Measurements from ENCODE around the gene AP3B1. TPM values are rescaled to one million over a fixed set of nuclear protein-coding genes. Genes with fewer than 3 reads are reported as not detected.

The AP3B1 gene
- polyA plus RNA-seq, 3 donors = 20.3 to 39.8 (median 24.9) TPM

GRCh38 chr5:77960305-77960704 lies 334.2 kb downstream of the AP3B1 start:
- Histone ChIP-seq H4K20me1 (ENCODE audit: insufficient read depth, low read length) (no peaks in the 10 kb centered on the region), H3K79me2 (ENCODE audit: insufficient read depth, low read length) (no peaks in the 10 kb centered on the region), H2AFZ (ENCODE audit: insufficient read depth, low read depth, low read length, poor library complexity, severe bottlenecking) (no peak overlapping the region), H3K27ac (ENCODE audit: low read depth in 1 of 2, low read length in 2 of 2) (no peak overlapping the region), H3K36me3 (replicated peaks in 1 of 2; ENCODE audit: control insufficient read depth in 1 of 2, insufficient read depth in 2 of 2, low read length in 2 of 2) (no peaks in the 10 kb centered on the region), H3K4me3 (replicated peaks in 1 of 3; ENCODE audit: low read depth in 2 of 3, low read length in 3 of 3) (no peak overlapping the region), H3K27me3 (ENCODE audit: control insufficient read depth in 2 of 2, insufficient read depth in 2 of 2, low read length in 2 of 2) (peaks cover 60 to 70% of the 10 kb centered on the region in 2 donors), H3K4me2 (replicated peaks; ENCODE audit: extremely low read depth, low read length, poor library complexity, severe bottlenecking) (no peak overlapping the region), H3K9ac (ENCODE audit: insufficient read depth, low read length, poor library complexity, severe bottlenecking) (no peak overlapping the region), H3K9me3 (replicated peaks in 1 of 2; ENCODE audit: control insufficient read depth in 1 of 2, insufficient read depth in 1 of 2, low read length in 2 of 2) (peaks cover 0 to 8% of the 10 kb centered on the region in 2 donors), H3K4me1 (ENCODE audit: control insufficient read depth in 1 of 2, insufficient read depth in 2 of 2, low read length in 2 of 2) (peaks cover 3 to 15% of the 10 kb centered on the region in 2 donors)
- intact Hi-C loops (cut with micrococcal nuclease) = no loop called here
- WGBS (ENCODE audit: insufficient coverage) = no CpG with 5 or more reads among the region's 1 CpG
- Mint-ChIP-seq H3K27me3 (ENCODE audit: low read depth in 3 of 3) (peaks cover 58 to 76% (median 70%) of the 10 kb centered on the region in 3 donors), H3K36me3 (peaks cover 0 to 1% of the 10 kb centered on the region in 2 donors), H3K9me3 (peaks cover 0 to 11% (median 8%) of the 10 kb centered on the region in 7 donors), H3K4me3 (peak overlapping the region in 1 of 2 donors; percentile 83), H3K4me1 (peaks cover 12% of the 10 kb centered on the region), H3K27ac (no peak overlapping the region)
- TF ChIP-seq CTCF (IDR thresholded peaks at IDR 0.05) = no peak
- DNase-seq = no peak

GRCh38 chr5:77958642-77959330 lies 335.7 kb downstream of the AP3B1 start:
- intact Hi-C loops (cut with micrococcal nuclease) = no loop called here
- H3K27me3 ChIP-seq (ENCODE audit: control insufficient read depth in 2 of 2, insufficient read depth in 2 of 2, low read length in 2 of 2) = peaks cover 57 to 65% of the 10 kb centered on the region in 2 donors
- H3K4me1 Mint-ChIP-seq = peaks cover 12% of the 10 kb centered on the region
- peak overlapping the region; percentile 47 for H3K4me2 ChIP-seq (replicated peaks; ENCODE audit: extremely low read depth, low read length, poor library complexity, severe bottlenecking)
- no peak for DNase-seq
- peak overlapping the region in 1 of 2 donors; percentile 83 for H3K4me3 Mint-ChIP-seq
- H3K4me3 ChIP-seq (replicated peaks in 1 of 3; ENCODE audit: low read depth in 2 of 3, low read length in 3 of 3) = no peak overlapping the region
- TF ChIP-seq CTCF (IDR thresholded peaks at IDR 0.05) = no peak
- no peak overlapping the region for H3K27ac Mint-ChIP-seq
- peaks cover 0 to 1% of the 10 kb centered on the region in 2 donors for H3K36me3 Mint-ChIP-seq
- H3K36me3 ChIP-seq (replicated peaks in 1 of 2; ENCODE audit: control insufficient read depth in 1 of 2, insufficient read depth in 2 of 2, low read length in 2 of 2) = no peaks in the 10 kb centered on the region
- peaks cover 58 to 69% (median 67%) of the 10 kb centered on the region in 3 donors for H3K27me3 Mint-ChIP-seq (ENCODE audit: low read depth in 3 of 3)
- no peak overlapping the region for H3K27ac ChIP-seq (ENCODE audit: low read depth in 1 of 2, low read length in 2 of 2)
- peaks cover 0 to 8% of the 10 kb centered on the region in 2 donors for H3K9me3 ChIP-seq (replicated peaks in 1 of 2; ENCODE audit: control insufficient read depth in 1 of 2, insufficient read depth in 1 of 2, low read length in 2 of 2)
- H2AFZ ChIP-seq (ENCODE audit: insufficient read depth, low read depth, low read length, poor library complexity, severe bottlenecking) = no peak overlapping the region
- H4K20me1 ChIP-seq (ENCODE audit: insufficient read depth, low read length) = no peaks in the 10 kb centered on the region
- 32% methylated on average over 6 of the region's 12 CpGs for WGBS (ENCODE audit: insufficient coverage)
- no peaks in the 10 kb centered on the region for H3K79me2 ChIP-seq (ENCODE audit: insufficient read depth, low read length)
- H3K4me1 ChIP-seq (ENCODE audit: control insufficient read depth in 1 of 2, insufficient read depth in 2 of 2, low read length in 2 of 2) = peaks cover 3 to 15% of the 10 kb centered on the region in 2 donors
- H3K9me3 Mint-ChIP-seq = peaks cover 0 to 13% (median 9%) of the 10 kb centered on the region in 7 donors
- H3K9ac ChIP-seq (ENCODE audit: insufficient read depth, low read length, poor library complexity, severe bottlenecking) = no peak overlapping the region
